HG03439 (cell line): ENCODE results near the gene OXCT2.
A peak's percentile ranks its signal among the peaks of the same experiment; 100 is the strongest.
"Not testable (repeated sequence)": the region's sequence is repeated elsewhere in the genome, so short reads cannot be mapped to it uniquely, and the experiment has no call there.

ENCODE experiments used
- ATAC-seq: cut with Tn5 transposase; IDR thresholded peaks from one replicate; pipeline ENCODE4 v1.9.1; 2021; ENCODE audit warnings: mild to moderate bottlenecking, moderate library complexity; ENCODE audit not compliant: unreplicated experiment

OXCT2 gene

DNA sequence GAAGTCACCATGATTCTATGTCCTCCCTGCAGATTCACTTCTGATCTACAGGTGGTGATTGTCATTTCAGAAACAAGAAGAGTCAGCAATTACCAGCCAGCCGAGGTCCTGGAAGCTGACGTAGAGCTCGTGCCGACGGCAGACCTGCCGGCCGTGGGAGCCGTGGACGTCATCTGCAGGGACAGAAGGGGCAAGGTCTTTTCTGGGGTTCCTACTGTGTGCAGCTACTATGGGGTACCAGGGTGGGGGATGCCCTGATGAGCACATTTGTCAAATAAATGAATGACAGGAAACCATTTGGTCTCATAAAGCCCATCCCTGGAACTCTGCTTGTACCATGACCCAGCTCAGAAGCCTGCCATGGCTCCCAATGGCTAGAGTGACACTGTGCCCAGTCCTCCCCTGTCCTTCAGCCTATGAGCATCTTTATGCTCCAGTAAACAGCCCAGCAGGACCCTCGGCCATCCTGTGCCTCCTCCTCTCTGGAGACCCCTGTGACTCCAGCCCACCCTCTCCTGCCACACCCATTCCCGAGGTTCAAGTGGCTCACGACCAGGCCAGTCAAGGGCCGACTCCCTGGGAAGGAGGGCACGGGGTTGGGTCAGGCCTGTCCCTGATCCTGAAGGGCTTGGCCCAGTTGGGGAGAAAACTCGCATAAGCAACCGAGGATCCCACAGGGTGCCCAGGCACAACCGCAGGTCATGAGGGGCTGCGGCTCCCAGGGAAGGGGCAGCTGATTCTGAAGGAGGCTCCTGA is 7.4 kb downstream of the OXCT2 start:
- not testable (repeated sequence) for ATAC-seq

DNA sequence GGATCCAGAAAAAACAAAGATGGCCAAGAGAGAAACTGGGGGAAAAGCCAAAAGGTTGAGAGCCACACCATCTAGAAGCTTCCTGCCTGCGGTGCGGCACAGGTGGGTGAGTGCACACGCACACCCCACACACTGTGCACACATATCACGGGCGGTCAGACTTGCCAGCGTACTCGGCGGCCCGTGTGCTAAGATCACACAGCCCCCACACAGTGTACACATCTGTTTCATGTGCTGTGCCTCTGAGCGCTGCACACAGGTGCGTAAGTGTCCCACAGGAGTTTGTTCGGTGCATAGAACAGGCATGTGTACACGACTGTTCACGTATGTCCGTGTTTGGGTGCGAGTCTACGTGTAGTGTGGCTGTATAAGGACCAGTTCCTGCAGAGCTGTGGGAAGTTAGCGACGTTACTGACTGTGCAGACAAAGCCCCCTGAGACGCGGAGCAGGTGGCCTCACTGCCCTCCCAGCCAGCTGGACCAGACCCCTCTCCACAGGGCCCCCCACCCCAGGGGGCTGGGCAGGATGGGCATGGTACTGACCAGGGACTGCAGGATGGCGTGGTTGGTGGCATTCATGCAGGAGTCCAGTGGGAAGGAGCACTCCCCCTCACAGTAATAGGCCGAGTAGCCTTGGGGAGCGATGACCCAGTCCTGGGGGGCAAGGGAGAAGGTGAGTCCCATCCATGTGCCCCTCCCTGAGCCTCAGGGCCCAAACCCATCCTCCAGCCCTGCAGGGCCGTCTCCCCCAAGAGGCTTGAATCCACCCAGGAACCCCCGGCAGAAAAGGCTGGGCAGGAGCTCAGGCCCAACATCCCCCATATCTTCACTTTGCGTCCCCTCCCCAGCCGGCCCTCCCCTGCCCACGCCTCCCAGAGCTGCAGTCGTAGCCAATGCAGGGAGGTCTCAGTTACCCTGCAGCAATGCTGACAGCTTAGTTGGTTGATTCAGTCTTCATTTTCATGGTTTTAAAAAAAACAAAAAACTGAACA is 8.3 kb downstream of the OXCT2 start:
- ATAC-seq, result no peak

DNA sequence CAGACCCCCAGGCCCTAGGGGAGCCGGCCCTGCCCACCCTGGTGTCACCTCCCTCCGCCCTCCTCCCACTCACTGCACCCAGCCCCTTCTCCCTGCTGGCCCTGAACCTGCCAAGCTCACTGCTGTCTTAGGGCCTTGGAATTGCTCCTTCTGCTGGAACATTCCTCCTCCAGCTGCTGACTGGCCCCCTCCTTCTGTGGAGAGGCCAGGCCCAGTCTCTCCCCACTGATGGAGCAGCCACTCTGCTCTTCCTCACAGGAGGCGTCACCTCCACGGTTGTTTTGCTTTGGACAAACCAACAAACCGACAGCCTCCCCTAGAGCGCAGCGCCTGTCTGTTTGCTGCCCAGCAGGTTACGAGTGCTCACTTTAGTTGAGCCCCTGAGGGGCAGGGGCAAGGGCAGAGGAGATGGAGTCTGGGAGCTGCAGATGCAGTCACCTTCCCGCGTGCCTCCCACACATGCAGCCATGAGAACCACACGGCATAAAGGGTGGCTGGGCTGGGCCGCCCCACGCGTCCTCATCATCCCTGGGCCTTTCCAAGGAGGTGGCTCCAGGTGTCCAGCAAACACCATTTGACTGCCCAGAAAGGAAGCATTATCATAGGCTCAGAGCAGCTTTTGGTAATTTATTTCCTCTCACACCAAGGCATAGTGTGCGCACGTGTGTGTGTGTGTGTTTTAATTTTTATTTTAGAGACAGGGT is 9.4 kb downstream of the OXCT2 start:
- no peak for ATAC-seq

DNA sequence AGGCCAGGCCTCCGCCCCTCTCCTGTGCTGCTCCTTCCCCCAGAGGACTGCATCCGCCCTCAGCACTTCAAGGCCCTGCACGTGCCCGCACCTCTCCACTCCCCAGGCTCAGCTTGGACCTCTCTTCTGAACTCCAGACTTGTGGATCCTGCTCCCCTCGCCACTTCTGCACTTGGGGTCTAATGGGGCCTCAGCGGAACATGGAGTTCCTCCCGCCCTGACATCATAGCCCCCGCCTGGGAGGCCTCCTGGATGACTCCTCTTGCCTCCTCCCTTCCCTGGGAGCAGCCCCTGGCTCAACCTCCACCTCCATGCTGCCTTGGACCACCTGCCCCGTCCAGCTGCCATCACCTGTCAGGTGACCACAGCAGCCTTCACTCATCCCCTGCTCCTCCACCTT is 10.1 kb downstream of the OXCT2 start:
- no peak for ATAC-seq

DNA sequence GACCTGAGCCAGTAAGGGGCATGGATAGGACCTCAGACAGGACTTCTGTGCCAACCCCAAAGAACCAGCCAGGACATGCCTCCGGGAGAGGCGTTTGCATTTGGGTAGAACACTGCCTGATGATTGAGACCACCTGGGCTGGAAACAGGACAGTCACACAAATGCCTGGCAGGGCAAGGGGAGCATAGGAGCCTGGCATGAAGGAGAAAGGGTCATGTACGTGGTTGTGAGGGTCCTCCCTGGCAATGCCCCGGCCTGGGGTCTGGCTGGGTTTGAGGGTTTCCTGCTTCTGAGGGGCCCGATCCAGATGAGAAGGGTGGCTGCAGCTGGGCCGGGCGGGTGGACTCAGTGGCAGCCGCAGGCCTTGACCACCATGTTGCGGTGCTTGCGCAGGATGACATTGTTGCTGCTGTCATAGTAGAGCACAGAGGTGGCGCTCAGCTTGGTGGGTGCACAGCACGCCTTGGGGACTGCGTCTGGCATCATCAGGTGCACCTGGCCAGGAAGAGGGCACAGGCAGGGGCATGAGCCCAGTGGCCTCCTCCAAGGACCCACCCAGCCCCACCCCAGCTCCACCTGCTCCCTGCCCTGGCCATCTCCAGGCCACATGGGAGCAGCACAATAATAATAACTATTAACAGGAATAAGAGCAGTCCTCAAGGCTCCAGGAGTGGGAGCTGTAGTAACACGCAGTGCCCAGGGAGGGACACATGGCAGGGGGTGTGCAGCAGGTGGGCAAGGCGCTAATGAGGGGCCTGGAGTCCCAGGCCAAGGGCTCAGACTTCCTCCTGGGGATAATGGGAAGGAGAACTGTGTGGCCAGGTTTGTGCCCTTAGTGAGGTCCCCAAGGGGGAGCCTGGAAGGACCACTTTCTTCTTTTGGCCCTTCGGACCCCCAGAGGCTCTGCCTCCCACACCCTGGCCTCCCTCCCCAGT is 10.8 kb downstream of the OXCT2 start:
- no peak for ATAC-seq

DNA sequence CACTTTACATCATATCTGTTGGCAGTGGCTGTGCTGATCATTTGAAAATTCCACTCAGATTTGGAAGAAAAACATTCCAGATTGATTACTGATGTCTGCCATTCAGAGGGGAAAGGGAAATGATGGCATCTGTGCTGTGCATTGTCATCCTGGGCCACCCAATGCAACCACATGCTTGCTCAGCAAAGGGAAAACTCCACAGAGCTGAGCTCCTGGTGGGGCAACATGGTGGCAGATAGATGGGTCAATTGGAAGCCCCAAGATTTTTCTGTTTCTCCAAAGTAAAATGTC is 11.8 kb downstream of the OXCT2 start:
- ATAC-seq, result no peak

DNA sequence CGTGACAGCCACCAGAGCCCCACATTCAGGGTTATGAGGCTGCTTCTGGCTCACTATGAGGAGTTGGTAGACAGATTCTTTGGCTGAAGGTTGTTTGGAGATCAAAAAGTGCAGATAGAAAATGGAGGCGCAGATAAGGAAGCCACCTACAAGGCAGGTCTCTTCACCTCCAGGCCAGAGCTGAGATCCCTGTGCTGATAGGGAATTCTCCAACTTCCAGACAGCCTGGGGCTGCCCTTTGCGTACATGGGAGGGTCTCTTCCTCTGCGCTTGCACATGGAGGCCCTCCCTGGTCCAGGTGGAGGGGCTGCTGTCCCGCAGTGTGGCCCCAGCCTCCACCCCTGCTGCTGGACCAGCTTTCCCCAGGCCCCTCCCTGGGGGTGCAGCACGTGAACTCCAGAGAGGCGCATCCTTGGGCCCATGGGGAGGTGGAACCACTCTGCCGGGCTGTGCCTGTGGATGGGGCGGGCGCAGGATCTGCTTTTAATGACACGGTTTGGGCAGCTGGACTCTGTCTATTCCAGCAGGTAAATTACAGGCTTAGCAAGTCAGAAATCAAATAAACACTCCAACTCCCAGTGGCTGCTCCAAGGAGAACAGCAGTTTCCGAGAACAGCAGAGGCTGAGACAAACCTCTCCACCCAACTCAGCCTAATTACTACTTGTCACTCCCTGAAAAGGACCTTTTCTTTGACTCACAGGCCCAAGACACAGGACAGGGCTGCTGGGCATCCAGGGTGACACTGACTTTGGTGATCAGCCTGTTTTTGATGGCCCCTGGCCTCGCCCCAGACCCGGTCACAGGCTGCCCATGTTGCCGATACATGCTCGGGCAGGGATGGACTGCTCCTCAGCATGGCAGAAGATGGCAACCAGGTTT is 12.4 kb downstream of the OXCT2 start:
- ATAC-seq, result no peak

DNA sequence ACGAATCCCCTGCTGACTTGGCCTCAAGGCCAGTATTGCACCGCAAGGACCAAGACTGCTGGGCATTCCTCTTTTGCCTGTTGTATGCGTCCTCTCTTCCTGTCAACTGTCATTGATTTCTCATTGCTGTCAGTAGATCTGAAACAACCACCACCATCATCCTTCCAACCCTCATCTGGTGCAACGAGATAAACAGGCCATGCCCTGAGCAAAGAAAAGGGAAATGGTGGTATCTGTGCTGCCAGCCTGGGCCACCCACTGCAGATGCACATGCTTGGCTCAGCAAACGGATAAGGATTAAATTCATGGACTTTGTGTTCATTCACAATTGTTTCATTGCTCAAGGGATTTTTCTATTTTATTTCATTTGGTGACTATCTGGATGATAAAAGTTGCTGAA is 13.6 kb downstream of the OXCT2 start:
- no peak for ATAC-seq

DNA sequence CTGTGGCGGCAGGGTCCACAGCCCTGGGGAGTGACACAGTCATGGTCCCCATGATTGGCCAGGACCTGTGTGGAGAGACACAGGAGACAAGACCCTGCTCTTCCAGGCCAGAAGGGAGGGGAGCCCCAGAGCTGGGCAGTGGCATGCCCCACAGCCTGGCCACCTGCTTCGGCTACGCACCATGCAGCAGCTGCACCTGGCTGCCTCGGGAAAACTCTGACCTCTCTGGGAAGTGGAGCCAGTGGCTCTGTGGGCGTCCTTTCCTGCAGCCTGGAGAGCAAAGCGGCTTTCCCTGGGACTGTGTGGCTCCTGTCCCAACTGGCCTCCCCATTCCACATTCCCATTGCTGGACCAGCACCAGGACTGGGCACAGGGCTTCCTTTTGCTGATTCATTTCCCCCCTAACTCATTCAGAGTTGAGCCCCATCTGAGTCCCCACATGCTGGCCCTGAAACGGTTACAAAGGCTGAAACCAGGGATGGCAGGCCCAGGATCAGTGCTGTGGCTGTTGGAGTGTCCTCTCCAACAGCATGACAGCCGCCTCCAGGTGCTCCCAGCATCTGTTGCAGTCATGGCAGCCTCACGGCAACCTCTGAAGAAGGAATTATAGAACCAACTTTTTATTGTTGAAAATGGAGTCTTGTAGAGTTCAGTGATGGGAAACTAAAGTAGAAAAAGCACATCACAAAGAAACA is 15.0 kb downstream of the OXCT2 start:
- no peak for ATAC-seq

DNA sequence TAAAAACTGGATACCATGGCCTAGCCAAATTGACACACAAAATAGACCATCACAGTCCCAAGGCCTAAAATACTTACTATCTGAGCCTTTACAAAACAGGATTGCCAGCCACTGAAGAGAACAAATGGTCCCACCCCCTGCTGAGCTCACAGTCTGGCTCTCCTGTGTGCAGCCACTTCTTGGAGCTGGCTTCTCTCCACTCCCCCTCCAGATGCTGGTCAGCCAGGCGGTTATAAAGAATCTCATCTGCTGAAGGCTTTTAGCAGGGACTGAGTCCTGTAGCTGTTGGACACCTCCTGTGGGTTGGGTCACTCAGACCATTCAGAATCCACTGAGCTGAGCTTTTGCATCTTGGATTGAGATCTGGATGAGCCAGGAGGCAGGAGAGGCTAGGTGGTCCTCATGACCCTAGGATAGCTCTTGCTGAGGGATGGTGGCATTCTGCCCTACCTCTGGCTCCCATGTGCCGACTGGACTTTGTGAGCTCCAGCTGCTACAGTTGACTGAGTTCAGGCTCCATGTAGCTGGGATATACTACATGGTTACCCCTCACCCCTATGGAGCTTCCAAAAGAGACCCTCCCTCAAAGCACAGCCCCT is 16.1 kb downstream of the OXCT2 start:
- no peak for ATAC-seq

DNA sequence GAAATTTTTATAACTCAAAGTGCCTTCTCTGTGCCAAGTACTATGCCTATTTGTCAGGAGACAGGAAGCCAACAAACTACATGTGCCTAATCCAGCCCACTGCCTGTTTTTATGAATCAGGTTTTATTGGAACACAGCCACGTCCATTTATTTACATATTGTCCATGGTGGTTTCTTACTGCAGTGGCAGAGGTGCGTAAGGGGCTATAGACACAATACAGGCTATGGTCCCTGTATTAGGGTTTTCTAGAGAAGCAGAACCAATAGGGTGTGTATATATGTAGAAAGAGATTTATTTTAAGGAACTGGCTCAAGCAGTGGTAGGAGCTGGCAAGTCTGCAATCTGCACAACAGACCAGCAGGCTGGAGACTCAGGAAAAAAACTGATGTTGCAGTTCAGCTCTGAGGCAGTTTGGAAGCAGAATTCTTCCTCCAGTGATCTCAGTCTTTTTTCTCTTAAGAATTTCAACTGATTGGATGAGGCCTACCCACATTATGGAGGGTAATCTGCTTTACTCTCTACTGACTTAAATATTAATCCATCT is 17.1 kb downstream of the OXCT2 start:
- ATAC-seq, result no peak

DNA sequence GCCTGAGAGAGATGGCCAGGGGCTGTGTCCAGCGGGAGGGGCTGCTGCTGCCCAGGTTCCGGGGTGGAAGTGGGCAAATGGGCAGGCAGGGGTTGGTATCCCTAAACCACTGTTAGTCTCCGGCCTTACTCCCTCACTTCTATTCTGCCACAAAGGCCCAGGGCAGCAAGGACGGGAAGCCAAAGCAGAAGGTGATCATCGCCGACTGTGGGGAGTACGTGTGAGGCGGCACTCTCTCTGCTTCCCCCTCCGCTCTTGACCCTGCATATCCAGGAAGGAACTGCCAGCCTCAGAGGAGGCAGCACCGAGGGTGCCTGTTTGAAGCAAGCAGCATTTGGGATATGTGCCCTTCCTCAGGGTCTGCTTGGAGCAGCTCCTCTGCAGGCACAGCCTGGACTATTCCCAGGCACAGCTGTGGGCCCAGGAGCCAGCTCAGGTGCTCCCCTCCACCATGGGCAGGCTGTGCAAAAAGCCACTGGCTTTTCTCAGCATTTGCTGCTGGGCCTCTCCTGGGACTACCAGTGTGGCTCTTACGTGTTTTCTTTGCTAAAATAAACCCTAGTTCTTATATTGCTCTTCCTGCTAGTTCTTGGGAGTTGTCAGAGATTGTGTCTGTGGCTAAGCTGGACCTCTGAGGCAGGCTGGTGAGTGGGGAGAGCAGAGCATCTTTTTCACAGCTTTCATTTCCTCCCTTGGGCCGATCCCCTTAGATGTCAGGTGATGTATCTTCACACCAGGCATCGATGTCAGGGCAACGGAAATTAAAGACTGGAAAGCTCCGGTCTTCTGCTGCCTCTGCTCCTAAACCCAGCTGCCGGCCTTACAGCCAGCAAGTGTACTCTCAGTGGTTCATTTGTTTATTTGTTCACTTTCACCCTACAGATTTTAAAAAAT is 17.8 kb downstream of the OXCT2 start:
- no peak for ATAC-seq

DNA sequence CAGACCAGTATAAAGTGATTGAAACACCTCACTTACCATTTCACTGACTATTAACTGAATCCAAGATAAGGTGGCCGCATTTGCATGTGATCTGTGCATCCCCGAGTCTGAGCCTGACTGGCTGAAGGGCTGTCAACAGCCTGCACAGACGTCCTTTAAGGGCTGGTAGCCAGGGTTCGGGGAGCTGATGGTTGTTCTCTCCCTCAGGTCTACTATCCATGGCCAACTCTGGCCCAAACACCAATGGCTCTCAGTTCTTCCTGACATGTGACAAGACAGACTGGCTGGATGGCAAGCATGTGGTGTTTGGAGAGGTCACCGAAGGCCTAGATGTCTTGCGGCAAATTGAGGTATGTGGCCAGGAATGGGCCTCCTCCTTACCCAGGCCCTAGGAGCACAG is 18.4 kb downstream of the OXCT2 start:
- no peak for ATAC-seq

DNA sequence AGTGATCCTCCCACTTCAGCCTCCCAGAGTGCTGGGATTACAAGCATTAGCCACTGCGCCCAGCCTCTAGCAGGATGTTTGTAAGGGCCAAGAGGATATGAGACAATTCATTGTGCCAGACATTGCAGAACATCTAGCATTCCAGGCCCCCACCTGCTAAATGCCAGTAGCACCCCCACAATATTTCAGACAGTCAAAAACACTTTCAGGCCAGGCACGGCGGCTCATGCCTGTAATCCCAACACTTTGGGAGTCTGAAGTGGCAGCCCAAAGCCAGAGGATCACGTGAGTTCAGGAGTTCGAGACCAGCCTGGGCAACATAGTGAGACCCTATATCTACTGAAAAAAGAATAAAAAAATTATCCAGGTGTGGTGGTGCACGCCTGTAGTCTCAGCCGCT is 19.6 kb downstream of the OXCT2 start:
- ATAC-seq, result no peak

DNA sequence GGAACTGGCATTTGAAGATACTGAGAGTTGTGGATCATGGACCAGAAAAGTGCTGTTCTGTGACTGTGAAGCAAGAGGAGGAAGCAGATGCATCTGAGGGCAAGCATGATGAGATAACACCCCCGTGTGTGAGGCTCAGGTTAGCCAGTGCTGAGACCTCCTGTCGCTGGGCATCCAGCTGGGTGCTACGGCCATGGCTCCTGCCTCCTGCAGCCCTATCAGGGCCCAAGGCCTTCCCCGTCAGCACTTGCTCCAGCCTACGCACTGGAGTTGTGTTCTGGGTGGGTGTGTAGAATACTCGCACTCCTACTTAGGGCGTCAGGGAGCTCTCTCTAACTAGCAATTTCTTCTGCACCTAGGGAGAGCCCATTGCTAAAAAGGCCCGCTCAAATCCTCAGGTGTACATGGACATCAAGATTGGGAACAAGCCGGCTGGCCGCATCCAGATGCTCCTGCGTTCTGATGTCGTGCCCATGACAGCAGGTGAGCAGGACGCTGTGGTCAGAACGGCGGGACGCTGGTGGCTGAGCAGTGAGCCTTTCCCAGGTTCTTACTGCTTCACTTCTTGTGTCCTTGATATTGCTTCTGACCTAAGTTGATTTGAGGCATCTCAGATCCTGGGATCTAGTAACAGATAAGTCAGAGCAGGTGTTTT is 26.0 kb downstream of the OXCT2 start:
- no peak for ATAC-seq

DNA sequence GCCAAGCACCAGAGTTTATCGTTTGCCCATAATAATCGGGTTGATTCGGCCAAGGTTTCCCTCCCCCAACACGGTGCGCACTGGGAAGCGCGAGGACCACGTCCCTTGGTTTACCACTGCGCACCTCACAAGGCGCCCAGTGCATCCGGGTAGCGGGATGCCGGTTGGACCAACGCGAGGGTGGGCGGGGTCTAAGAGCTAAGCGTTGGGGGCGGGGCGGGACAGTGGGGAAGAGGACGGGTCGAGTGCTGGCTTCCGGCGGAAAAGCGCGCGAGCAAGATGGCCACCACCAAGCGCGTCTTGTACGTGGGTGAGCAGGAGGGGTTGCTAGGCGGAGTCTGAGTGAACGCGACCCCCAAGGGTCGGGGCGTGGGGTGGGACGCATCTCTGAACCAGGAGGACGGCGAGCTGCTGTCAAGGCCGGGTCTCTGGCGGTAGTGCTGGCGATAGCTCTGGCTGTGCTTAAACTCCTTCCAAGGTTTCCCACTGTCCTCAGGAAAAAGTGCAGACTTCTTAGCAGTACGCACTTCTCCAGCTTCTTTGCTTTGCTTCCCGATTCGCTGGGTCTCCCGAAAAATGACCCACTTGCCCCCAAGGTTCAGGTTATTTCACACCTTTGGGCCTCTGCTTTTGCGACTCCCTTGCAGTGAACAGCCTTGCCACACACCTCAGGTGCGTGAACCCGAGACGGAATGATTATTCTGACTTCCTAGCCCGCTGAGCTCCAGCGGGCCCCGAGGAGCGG is 32.4 kb downstream of the OXCT2 start, which contains the start of gene PPIE:
PPIE (plus strand) TSS at position 261 of the 745 bp plus-strand sequence; CDS start at position 280, 19 bp downstream.
- peak; percentile 78 for ATAC-seq
